ENCODE data around the gene MYT1.
"Not testable (repeated sequence)": the region's sequence is repeated elsewhere in the genome, so short reads cannot be mapped to it uniquely, and the experiment has no call there.

Gene MYT1

DNA sequence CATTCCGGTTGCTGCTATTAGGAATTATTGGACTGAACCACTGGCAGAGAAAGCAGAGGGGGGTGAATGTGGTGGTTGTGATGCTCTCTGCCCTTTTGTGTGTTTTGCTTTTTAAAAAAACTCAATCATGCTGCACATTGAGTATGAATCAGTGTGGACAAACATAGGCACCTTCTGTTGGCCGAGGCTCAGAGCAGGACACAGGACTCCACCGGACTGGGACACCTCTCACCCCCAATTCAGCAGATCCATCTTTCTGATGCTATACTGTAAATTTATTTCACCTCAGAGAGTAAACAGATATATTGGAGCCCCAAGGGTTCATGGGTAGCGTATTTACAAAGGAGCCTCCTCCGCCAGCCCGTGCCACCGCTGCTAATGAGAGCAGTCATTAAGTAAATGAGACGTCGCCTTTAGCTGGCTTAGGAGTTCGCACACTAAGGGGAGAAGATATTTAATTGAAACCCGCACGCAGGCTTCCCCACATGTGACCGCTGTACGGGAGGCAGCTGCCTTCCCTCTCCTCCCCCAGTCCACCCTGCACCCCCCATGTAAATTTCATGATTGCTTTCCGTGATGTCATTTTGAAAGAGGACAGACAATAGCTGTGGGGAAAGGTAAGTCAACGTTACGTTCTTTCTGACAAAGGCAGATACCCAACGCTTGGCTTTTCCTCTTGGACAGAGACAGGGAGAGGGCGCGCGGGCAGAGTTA, at the start of gene MYT1:
TSS of gene MYT1 (plus strand) at position 330 of the 714 bp plus-strand sequence. CDS start 34,410 bp downstream, outside the sequence.
- TF ChIP-seq CTCF (IDR thresholded peaks at IDR 0.05; ENCODE audit: extremely low read depth, missing control alignments): no peak
- no peak for DNase-seq (ENCODE audit: low spot score)

DNA sequence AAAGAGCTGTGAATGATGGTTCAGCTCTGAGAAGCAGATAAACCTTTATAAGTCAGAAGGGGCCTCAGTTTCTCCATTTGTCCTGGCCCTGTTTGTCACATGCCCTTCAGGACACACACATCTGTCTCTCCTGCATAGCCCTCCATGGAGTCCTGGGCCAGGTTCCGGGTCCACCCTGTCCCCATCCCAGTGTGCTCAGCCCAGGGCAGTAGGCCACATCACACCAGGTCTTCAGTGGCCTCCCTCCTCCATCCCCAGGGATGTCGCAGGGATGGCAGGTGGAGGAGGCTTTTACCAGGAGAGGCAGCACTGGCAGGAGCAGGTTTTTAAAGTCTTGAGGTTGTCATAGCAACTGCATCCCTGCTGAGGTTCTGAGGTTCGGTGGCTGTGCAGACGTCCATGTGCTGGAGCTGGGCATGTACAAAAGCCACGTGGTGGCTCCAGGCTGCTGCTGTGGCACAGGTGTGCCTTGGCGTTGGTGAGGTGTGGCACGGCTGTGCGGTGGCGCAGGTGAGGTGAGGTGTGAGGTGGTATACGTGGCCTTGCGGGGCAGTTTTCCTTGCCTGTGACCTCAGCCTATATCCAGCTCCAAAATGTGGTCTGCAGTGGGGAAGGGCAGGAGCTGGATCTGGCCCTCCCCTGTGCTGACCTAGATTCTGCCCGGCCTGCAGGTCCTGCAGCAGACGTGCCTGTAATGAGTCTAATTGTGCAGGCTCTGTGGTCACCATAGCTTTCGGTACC, 48.9 kb upstream of the MYT1 start:
- TF ChIP-seq CTCF (IDR thresholded peaks at IDR 0.05; ENCODE audit: extremely low read depth, missing control alignments): no peak
- DNase-seq (ENCODE audit: low spot score): no peak

GRCh38 chr20:64116016-64116415, 48.2 kb upstream of the MYT1 start:
- no peak for TF ChIP-seq CTCF (IDR thresholded peaks at IDR 0.05; ENCODE audit: extremely low read depth, missing control alignments)
- no peak for DNase-seq (ENCODE audit: low spot score)

- no peak for TF ChIP-seq CTCF (IDR thresholded peaks at IDR 0.05; ENCODE audit: extremely low read depth, missing control alignments)
- no peak for DNase-seq (ENCODE audit: low spot score)
Measured at GRCh38 chr20:64116541-64117431, 47.5 kb upstream of the MYT1 start.

DNA sequence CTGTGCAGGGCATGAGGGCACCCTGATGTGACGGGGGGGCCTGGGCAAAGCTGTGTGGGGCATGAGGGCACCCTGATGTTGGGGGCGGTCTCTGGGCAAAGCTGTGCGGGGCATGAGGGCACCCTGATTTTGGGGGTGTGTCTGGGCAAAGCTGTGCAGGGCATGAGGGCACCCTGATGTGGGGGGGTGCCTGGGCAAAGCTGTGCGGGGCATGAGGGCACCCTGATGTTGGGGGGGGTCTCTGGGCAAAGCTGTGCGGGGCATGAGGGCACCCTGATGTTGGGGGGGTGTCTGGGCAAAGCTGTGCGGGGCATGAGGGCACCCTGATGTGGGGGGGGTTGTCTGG, 46.8 kb upstream of the MYT1 start:
- DNase-seq (ENCODE audit: low spot score): not testable (repeated sequence)

DNA sequence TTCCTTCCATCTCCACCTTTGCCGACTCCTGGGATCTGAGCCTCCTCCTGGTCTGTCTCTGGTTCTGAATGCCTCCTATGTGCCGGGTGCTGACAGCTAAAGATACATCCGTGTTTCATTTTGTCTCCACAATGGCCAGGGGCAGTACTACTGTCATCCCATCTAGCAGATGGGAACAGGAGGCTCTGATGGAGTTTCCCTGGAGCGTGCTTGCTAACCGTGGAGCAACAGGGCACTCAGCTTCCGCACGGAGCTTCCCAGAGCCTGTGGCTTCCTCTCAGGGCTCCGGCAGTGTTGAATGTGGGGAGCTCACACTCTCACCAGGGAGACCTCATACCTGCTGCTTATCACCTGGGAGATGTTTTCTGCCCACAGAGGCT, 45.0 kb upstream of the MYT1 start:
- DNase-seq (ENCODE audit: low spot score): no peak
- TF ChIP-seq CTCF (IDR thresholded peaks at IDR 0.05; ENCODE audit: extremely low read depth, missing control alignments): no peak

GRCh38 chr20:64119681-64120341, 44.4 kb upstream of the MYT1 start:
- no peak for TF ChIP-seq CTCF (IDR thresholded peaks at IDR 0.05; ENCODE audit: extremely low read depth, missing control alignments)
- no peak for DNase-seq (ENCODE audit: low spot score)
